CD4-positive, CD25-positive, alpha-beta regulatory T cell (primary cell): ENCODE measurements around the gene ATP8A2. TPM values are rescaled to one million over a fixed set of nuclear protein-coding genes. Genes with fewer than 3 reads are reported as not detected.

Source experiments
- ATAC-seq, 2 donors: fragments of 150-1000 bp; cut with Tn5 transposase; one replicate each; pipeline ENCODE4 v1.10.0; 2021; ENCODE audit warnings: low read depth in 2 of 2, moderate number of reproducible peaks in 2 of 2, moderate library complexity in 1 of 2
- DNase-seq, 3 donors: peaks; one replicate each; pipeline versions ENCODE4 v3.0.0 to v3.0.0-alpha.2; 2012 to 2022; ENCODE audit warnings: mixed read lengths in 1 of 3
- H3K27ac ChIP-seq: one replicate; pipeline ENCODE4 v1.7.0; 2013; ENCODE audit warnings: mild to moderate bottlenecking, low read length; ENCODE audit not compliant: insufficient read depth, poor library complexity, severe bottlenecking
- H3K27me3 ChIP-seq: one replicate; pipeline ENCODE4 v1.7.0; 2013; ENCODE audit warnings: low read length; ENCODE audit not compliant: control insufficient read depth, insufficient read depth
- H3K36me3 ChIP-seq: one replicate; pipeline ENCODE4 v1.7.0; 2013; ENCODE audit warnings: mild to moderate bottlenecking, low read length, moderate library complexity; ENCODE audit not compliant: control insufficient read depth, insufficient read depth
- H3K4me1 ChIP-seq: 2 replicates; pipeline ENCODE4 v1.7.0; 2013; ENCODE audit warnings: mild to moderate bottlenecking, low read length; ENCODE audit not compliant: insufficient read depth, control insufficient read depth, poor library complexity, severe bottlenecking
- H3K4me3 ChIP-seq: one replicate; pipeline ENCODE4 v1.7.0; 2013; ENCODE audit warnings: low read depth, mild to moderate bottlenecking, low read length, moderate library complexity
- H3K9me3 ChIP-seq, 2 experiments: 1 replicate in 1 of 2; 2 replicates in 1 of 2; pipeline ENCODE4 v1.7.0; 2013; ENCODE audit warnings: low read length in 2 of 2, mild to moderate bottlenecking in 1 of 2, moderate library complexity in 1 of 2; ENCODE audit not compliant: control insufficient read depth in 2 of 2
- H3K27ac Mint-ChIP-seq, 3 donors: one replicate each; pipeline ENCODE4 v1.8.0; 2020 to 2022; ENCODE audit warnings: mild to moderate bottlenecking in 3 of 3, mixed read lengths in 3 of 3, moderate library complexity in 2 of 3
- H3K27me3 Mint-ChIP-seq: one replicate; pipeline ENCODE4 v1.8.0; 2022; ENCODE audit warnings: mild to moderate bottlenecking, mixed read lengths
- H3K36me3 Mint-ChIP-seq: one replicate; pipeline ENCODE4 v1.8.0; 2020; ENCODE audit warnings: mixed read lengths
- H3K4me1 Mint-ChIP-seq, 4 donors: one replicate each; pipeline ENCODE4 v1.8.0; 2020 to 2022; ENCODE audit warnings: mixed read lengths in 4 of 4, mild to moderate bottlenecking in 1 of 4
- H3K4me3 Mint-ChIP-seq, 4 donors: one replicate each; pipeline ENCODE4 v1.8.0; 2020 to 2022; ENCODE audit warnings: mild to moderate bottlenecking in 4 of 4, mixed read lengths in 4 of 4, moderate library complexity in 3 of 4
- H3K9me3 Mint-ChIP-seq, 7 donors: one replicate each; pipeline ENCODE4 v1.8.0; 2020 to 2022; ENCODE audit warnings: mixed read lengths in 7 of 7, mild to moderate bottlenecking in 3 of 7, moderate library complexity in 2 of 7
- polyA plus RNA-seq, 4 donors: library from polyadenylated mRNA; unstranded; fragments of 300-500 nt; fragmentation: Illumina TruSeq; gene quantifications; one replicate each; pipeline ENCODE4 v1.2.3, GENCODE V29; 2021
- total RNA-seq: library from RNA; stranded (reverse); gene quantifications from one replicate; pipeline ENCODE4 v1.2.3, GENCODE V29; 2022

ATP8A2 gene
- total and polyA plus RNA-seq, 5 donors from 2014 or later, result 0.29 to 0.68 (median 0.55) TPM

GRCh38 chr13:25683056-25683455, 311.3 kb downstream of the ATP8A2 start:
- H3K36me3 ChIP-seq, result no peaks in the 10 kb centered on the region
- H3K27me3 Mint-ChIP-seq, result peaks cover 6% of the 10 kb centered on the region
- no peaks in the 10 kb centered on the region for H3K9me3 ChIP-seq
- H3K27ac Mint-ChIP-seq, result no peak overlapping the region
- H3K27ac ChIP-seq, result no peak overlapping the region
- DNase-seq (no peak), ATAC-seq (no peak)
- H3K36me3 Mint-ChIP-seq, result no peaks in the 10 kb centered on the region
- H3K4me1 ChIP-seq, result no peaks in the 10 kb centered on the region
- no peaks in the 10 kb centered on the region for H3K27me3 ChIP-seq
- no peak overlapping the region for H3K4me3 Mint-ChIP-seq
- H3K4me1 Mint-ChIP-seq, result no peaks in the 10 kb centered on the region
- H3K4me3 ChIP-seq, result no peak overlapping the region
- H3K9me3 Mint-ChIP-seq, result peaks cover 0 to 2% (median 0%) of the 10 kb centered on the region in 7 donors

GRCh38 chr13:25683662-25684370, 312.0 kb downstream of the ATP8A2 start:
- no peak overlapping the region for H3K4me3 Mint-ChIP-seq
- no peaks in the 10 kb centered on the region for H3K36me3 ChIP-seq

GRCh38 chr13:25684491-25684890, 312.7 kb downstream of the ATP8A2 start:
- H3K4me3 Mint-ChIP-seq, result no peak overlapping the region
- Histone ChIP-seq H3K4me3 (no peak overlapping the region), H3K27ac (no peak overlapping the region), H3K27me3 (no peaks in the 10 kb centered on the region), H3K4me1 (no peaks in the 10 kb centered on the region), H3K36me3 (no peaks in the 10 kb centered on the region), H3K9me3 (no peaks in the 10 kb centered on the region)
- H3K27ac Mint-ChIP-seq, result no peak overlapping the region
- peaks cover 0 to 2% (median 0%) of the 10 kb centered on the region in 7 donors for H3K9me3 Mint-ChIP-seq
- ATAC-seq (no peak), DNase-seq (no peak)
- H3K36me3 Mint-ChIP-seq, result no peaks in the 10 kb centered on the region
- no peaks in the 10 kb centered on the region for H3K4me1 Mint-ChIP-seq
- H3K27me3 Mint-ChIP-seq, result peaks cover 5% of the 10 kb centered on the region

More at GRCh38 chr13:25683662-25684370, 312.0 kb downstream of the ATP8A2 start:
- Mint-ChIP-seq H3K4me1 (no peaks in the 10 kb centered on the region), H3K9me3 (peaks cover 0 to 2% (median 0%) of the 10 kb centered on the region in 7 donors), H3K27ac (no peak overlapping the region), H3K36me3 (no peaks in the 10 kb centered on the region), H3K27me3 (peaks cover 5% of the 10 kb centered on the region)
- Histone ChIP-seq H3K4me1 (no peaks in the 10 kb centered on the region), H3K9me3 (no peaks in the 10 kb centered on the region), H3K27ac (no peak overlapping the region), H3K27me3 (no peaks in the 10 kb centered on the region), H3K4me3 (no peak overlapping the region)
- DNase-seq, result no peak
- no peak for ATAC-seq

GRCh38 chr13:25686831-25687470, 315.2 kb downstream of the ATP8A2 start:
- Mint-ChIP-seq H3K27ac (no peak overlapping the region), H3K9me3 (peaks cover 0 to 2% (median 0%) of the 10 kb centered on the region in 7 donors), H3K4me1 (no peaks in the 10 kb centered on the region), H3K27me3 (peaks cover 9% of the 10 kb centered on the region), H3K4me3 (peak overlapping the region in 1 of 4 donors; percentile 5), H3K36me3 (no peaks in the 10 kb centered on the region)
- H3K4me3 ChIP-seq, result no peak overlapping the region
- H3K27ac ChIP-seq, result no peak overlapping the region
- peaks cover 2% of the 10 kb centered on the region for H3K27me3 ChIP-seq
- DNase-seq (no peak), ATAC-seq (no peak)
- H3K4me1 ChIP-seq, result no peaks in the 10 kb centered on the region
- no peaks in the 10 kb centered on the region for H3K9me3 ChIP-seq
- no peaks in the 10 kb centered on the region for H3K36me3 ChIP-seq

GRCh38 chr13:25687471-25688225, 315.9 kb downstream of the ATP8A2 start:
- DNase-seq, result no peak
- Histone ChIP-seq H3K27me3 (peaks cover 4% of the 10 kb centered on the region), H3K4me1 (no peaks in the 10 kb centered on the region), H3K36me3 (no peaks in the 10 kb centered on the region), H3K4me3 (no peak overlapping the region), H3K27ac (no peak overlapping the region), H3K9me3 (no peaks in the 10 kb centered on the region)
- peaks cover 0 to 3% (median 0%) of the 10 kb centered on the region in 7 donors for H3K9me3 Mint-ChIP-seq
- no peak overlapping the region for H3K4me3 Mint-ChIP-seq
- no peaks in the 10 kb centered on the region for H3K4me1 Mint-ChIP-seq
- no peak overlapping the region for H3K27ac Mint-ChIP-seq
- no peak for ATAC-seq
- peaks cover 11% of the 10 kb centered on the region for H3K27me3 Mint-ChIP-seq
- H3K36me3 Mint-ChIP-seq, result no peaks in the 10 kb centered on the region

- Histone ChIP-seq H3K4me1 (no peaks in the 10 kb centered on the region), H3K36me3 (no peaks in the 10 kb centered on the region), H3K27ac (no peak overlapping the region), H3K4me3 (no peak overlapping the region), H3K9me3 (no peaks in the 10 kb centered on the region), H3K27me3 (peaks cover 4% of the 10 kb centered on the region)
- Mint-ChIP-seq H3K36me3 (no peaks in the 10 kb centered on the region), H3K9me3 (peaks cover 0 to 6% (median 0%) of the 10 kb centered on the region in 7 donors), H3K4me1 (no peaks in the 10 kb centered on the region), H3K27ac (no peak overlapping the region), H3K4me3 (no peak overlapping the region), H3K27me3 (peaks cover 11% of the 10 kb centered on the region)
- ATAC-seq, result no peak
- DNase-seq, result no peak
Observed at GRCh38 chr13:25688536-25688935, 316.8 kb downstream of the ATP8A2 start.

- H3K9me3 Mint-ChIP-seq, result peaks cover 0 to 6% (median 0%) of the 10 kb centered on the region in 7 donors
- Histone ChIP-seq H3K36me3 (no peaks in the 10 kb centered on the region), H3K4me3 (no peak overlapping the region), H3K4me1 (no peaks in the 10 kb centered on the region), H3K9me3 (no peaks in the 10 kb centered on the region), H3K27me3 (peaks cover 4% of the 10 kb centered on the region), H3K27ac (no peak overlapping the region)
- H3K4me3 Mint-ChIP-seq, result no peak overlapping the region
- H3K36me3 Mint-ChIP-seq, result no peaks in the 10 kb centered on the region
- H3K27ac Mint-ChIP-seq, result no peak overlapping the region
- no peaks in the 10 kb centered on the region for H3K4me1 Mint-ChIP-seq
- no peak for ATAC-seq
- peaks cover 11% of the 10 kb centered on the region for H3K27me3 Mint-ChIP-seq
- DNase-seq, result no peak
Observed at GRCh38 chr13:25689539-25689938, 317.8 kb downstream of the ATP8A2 start.
